Peyer's patch (tissue), 4 donors: Measurements from ENCODE around the gene MMAB.

Experiments
- CTCF ChIP-seq, 6 experiments: fragments of 450-650 bp in 4 of 6; fragments of 200-600 bp in 2 of 6; sonication (generic) in 1 of 6; IDR thresholded peaks; one replicate each; pipeline ENCODE4 v1.5.1; 2017 to 2019; ENCODE audit warnings: antibody characterized with exemption in 6 of 6, mild to moderate bottlenecking in 3 of 6, moderate library complexity in 1 of 6
- POLR2A ChIP-seq, 2 donors: fragments of 450-650 bp; IDR thresholded peaks; one replicate each; pipeline ENCODE4 v1.5.1; 2017; ENCODE audit warnings: antibody characterized with exemption in 2 of 2, mild to moderate bottlenecking in 2 of 2, moderate library complexity in 2 of 2

GRCh38 chr12:109595321-109595902, 22.1 kb upstream of the MMAB start:
- TF ChIP-seq POLR2A (IDR thresholded peaks at IDR 0.05): no peak
- no peak for TF ChIP-seq CTCF (IDR thresholded peaks at IDR 0.05)
